Measurements from ENCODE around the gene CYP19A1.

The CYP19A1 gene

DNA sequence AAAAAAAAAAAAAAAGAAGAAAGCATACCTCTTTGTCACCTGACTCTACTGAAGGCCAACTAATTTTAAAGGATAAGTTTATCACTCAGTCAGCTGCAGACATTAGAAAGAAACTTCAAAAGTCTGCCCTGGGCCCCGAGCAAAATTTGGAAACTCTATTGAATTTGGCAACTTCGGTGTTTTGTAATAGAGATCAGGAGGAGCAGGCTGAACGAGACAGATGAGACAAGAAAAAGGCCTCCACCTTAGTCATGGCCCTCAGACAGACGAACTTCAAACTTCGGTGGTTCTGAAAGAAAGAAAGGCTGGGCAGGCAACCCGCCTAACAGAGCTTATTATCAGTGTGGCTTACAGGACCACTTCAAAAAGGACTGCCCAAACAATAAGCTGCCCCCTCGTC lies 21.6 kb upstream of the CYP19A1 start:
- no peak for DNase-seq (ENCODE audit: low read depth)

GRCh38 chr15:51356983-51357382 lies 18.6 kb upstream of the CYP19A1 start:
- no peak for DNase-seq (ENCODE audit: low read depth)

- DNase-seq (ENCODE audit: low read depth): no peak
Measured at GRCh38 chr15:51356147-51356546, 17.8 kb upstream of the CYP19A1 start.

GRCh38 chr15:51355096-51355495 lies 16.7 kb upstream of the CYP19A1 start:
- DNase-seq (ENCODE audit: low read depth): no peak

GRCh38 chr15:51353976-51354375 lies 15.6 kb upstream of the CYP19A1 start:
- DNase-seq (ENCODE audit: low read depth): no peak

DNA sequence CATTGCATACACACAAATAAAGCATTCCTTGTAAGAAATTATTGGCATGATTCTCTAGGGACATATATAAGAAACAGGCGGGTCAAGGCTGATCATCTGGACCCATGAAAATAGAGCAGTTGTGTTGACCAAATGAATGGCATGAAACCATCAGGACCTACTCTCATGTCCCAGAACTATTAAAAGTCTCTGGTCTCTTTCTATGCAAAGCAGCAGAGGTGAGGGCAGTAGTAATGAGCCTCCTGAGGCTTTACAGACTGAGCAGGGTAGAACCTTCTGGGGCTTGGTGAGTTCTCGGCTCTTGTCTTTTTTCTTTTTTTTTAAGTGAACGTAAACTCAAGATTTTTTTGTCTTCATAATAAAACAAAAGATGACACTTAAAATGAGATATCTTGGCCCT lies 12.3 kb upstream of the CYP19A1 start:
- DNase-seq (ENCODE audit: low read depth): no peak

GRCh38 chr15:51349156-51349844 lies 10.9 kb upstream of the CYP19A1 start:
- DNase-seq (ENCODE audit: low read depth): no peak

GRCh38 chr15:51348688-51349087 lies 10.3 kb upstream of the CYP19A1 start:
- DNase-seq (ENCODE audit: low read depth): no peak

DNA sequence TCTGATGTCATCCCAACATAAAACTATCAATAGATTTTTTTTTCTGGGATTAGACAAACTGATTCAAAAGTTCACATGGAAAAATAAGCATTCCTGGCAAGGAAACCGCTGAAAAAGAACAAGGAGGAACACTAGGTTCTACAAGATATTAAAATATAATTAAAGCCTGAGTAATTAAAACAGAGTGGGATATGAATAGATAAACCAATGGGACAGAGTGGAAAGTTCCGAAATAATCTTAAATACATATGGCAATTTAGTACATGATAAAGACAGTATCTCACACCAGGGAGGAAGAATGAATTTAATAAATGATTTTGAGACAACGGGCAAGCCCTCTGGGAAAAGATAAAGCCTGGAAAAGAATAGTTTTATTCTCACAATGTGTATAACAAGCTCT lies 7.7 kb upstream of the CYP19A1 start:
- DNase-seq (ENCODE audit: low read depth): no peak

DNA sequence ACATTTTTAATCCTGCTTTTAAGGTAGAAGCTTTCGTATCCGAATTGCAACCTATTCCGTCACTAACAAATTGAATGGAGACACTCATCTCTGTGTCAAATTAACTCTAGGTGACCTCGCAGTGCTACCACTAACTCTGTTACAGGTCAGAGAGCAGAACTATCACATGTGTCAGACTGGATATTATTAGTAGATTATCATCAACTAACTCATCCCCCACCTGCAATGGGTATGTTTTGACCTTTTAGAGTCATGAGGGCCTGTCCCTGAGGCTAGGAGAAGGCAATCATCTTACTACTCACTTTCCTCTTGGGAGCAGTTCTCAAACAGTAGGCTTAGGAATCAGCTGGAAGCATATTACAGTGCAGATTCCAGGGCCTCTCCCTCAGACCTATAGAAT lies 5.1 kb upstream of the CYP19A1 start:
- DNase-seq (ENCODE audit: low read depth): no peak

GRCh38 chr15:51342227-51342999 lies 4.0 kb upstream of the CYP19A1 start:
- no peak for DNase-seq (ENCODE audit: low read depth)

DNA sequence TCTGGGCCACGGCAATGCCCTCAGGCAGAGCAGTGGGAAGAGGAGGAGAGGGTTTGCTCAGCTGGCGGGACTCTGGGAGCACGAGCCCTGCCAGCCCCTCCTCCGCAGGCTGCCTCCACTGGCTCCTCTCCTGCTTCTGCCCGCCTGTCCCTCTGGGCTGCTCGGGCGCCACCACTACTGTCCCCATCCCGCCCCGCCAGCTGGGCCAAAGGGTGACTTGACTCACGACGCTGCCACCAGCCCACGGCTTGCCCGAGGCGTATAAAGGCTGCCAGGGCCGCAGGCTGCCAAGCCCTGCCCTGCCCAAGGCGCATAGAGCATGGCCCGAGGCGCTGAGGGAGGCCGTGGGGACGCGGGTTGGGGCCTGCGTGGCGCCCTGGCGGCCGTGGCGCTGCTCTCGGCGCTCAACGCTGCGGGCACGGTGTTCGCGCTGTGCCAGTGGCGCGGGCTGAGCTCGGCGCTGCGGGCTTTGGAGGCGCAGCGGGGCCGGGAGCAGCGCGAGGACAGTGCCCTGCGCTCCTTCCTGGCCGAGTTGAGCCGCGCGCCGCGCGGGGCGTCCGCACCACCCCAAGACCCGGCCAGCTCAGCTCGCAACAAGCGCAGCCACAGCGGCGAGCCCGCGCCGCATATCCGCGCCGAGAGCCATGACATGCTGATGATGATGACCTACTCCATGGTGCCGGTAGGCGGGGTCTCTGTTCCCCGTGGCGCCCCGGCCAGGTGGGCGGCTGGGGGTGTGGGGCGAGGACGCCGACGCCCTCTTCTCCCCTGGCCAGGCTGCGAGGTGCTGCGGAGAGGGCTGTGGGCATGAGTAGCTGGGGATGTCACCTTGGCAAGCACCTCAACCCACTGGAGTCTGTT lies 3.2 kb upstream of the CYP19A1 start, which contains the start of gene GLDN:
TSS of gene GLDN (plus strand) at position 290 of the 861 bp plus-strand sequence. CDS start at position 320, 30 bp downstream.
- DNase-seq (ENCODE audit: low read depth): no peak

DNA sequence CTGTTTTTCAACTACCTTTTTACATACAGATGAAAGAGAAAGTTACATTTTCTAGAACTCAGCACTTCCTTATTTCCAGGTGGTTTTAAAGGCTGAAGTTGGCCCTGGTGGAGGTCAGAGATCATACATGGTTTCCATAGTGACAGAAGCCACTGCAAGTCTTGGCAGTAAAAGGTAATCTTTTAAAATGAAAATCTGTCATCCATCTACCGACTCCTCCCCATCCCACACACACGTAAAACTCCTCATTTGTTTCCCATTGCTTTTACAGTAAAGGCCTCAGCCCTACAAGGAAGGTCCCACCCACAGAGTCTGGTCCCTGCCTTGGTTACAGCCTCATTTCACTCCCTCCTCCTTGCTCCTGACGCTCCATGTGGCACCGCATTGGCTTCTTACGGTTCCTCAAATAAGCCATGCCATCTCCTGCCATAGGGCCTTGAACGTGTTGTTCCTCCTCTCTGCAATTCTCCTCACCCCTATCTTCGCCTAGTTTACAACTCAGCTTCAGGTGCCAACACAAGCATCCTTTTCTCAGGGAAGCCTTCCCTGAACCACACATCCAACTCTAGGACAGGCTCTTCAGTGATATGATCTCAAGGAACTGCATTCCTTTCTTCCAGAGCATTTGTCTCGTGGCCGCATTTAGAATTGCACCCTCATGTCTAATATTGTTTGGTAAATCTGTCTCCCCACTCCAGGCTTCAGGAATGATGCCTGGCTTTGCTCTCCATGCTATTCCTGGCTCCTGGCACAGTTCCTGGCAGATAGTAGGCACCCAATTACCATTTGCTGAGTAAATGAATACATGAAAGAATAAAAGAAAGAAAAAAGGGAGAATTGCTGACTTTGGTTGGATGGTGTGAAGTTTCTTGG lies 2.6 kb downstream of the CYP19A1 start:
- DNase-seq (ENCODE audit: low read depth): no peak

- no peak for DNase-seq (ENCODE audit: low read depth)
Measured at GRCh38 chr15:51335087-51335486, 3.3 kb downstream of the CYP19A1 start.

DNA sequence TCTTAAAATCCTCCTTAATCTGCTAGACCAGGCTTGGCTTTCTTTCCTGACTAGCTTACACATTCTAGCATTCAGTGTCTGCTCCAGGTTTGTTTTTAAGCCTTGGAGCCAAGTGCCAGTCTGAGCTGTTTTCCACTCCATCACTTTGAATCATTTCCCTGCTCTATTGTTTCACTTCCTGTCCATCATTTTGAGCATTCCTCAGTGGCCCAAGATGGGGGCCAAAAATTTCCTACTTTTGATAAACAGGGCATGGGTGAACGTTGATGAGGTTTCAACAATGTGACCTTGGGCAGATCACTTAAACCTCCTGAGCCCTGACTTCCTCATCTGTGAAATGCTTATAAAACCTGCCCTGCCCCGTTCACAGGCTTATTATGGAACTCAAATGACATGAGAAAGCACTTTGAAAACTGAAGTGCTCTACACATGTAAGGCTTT lies 4.4 kb downstream of the CYP19A1 start:
- no peak for DNase-seq (ENCODE audit: low read depth)

- DNase-seq (ENCODE audit: low read depth): no peak
Measured at GRCh38 chr15:51333571-51333970, 4.8 kb downstream of the CYP19A1 start.

GRCh38 chr15:51332206-51333147 lies 5.9 kb downstream of the CYP19A1 start:
- no peak for DNase-seq (ENCODE audit: low read depth)

DNA sequence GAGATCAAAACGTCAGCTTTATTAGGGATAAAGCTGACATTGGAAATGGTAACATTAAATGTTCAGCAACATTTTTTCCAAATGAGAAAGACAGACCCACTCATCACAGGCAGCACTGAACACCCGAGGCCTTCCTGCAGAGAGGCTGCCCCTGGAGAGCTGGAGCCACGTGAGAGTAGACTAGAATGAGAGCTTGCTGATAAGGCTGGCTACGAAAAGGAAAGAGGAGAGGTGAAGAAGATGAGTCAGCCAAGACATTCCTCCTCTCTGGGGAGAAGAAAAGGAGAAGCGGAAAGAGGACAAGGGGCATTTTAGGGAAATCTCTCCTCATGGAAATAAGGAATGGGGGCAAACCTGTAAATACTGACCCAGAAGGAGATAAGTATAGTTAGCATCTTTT lies 7.3 kb downstream of the CYP19A1 start:
- no peak for DNase-seq (ENCODE audit: low read depth)

DNA sequence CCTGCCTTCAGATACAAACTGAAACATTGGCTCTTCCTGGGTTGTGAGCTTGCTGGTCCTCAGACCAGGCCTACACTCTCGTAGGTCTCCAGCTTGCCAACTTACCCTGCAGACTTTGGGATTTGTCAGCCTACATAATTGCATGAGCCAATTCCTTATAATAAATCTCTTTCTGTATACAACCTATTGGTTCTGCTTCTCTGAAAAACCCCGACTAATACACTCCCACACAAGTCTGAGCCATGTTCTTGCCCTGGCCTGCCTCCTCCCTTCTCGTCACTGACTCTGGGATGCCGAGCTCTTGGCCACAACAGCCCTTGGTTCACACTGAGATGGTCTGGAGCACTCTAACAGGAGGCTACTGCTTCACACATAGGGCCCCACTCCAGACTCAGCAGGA lies 9.5 kb downstream of the CYP19A1 start:
- no peak for DNase-seq (ENCODE audit: low read depth)

DNA sequence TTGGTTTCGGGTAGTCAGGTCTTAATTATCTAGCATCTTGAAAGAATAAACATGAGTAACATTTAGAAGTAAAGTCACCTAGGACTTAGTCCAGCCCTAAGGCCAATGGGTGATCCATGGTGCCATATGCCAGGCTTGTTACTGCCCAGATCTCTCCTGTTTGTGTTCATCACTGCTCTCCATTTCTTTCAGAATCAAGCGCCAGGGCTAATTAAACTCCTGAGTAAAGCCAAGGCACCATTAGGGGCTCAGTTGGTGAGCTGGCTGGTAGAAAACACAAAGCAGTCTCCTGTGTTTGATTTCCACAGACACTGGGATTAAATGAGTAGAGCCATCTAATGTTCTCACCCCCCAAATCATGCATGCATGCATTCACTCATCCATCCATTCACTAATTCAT lies 11.3 kb downstream of the CYP19A1 start:
- DNase-seq (ENCODE audit: low read depth): no peak
